ENCODE results near the gene GLIS1.

The GLIS1 gene

GRCh38 chr1:53588053-53588779 is 150.7 kb downstream of the GLIS1 start:
- FAIRE-seq: no peak

- no peak for FAIRE-seq
Measured at GRCh38 chr1:53587252-53587988, 151.5 kb downstream of the GLIS1 start.

- no peak for FAIRE-seq
Measured at GRCh38 chr1:53586765-53587164, 152.2 kb downstream of the GLIS1 start.

GRCh38 chr1:53585565-53585964 is 153.4 kb downstream of the GLIS1 start:
- no peak for FAIRE-seq

GRCh38 chr1:53585129-53585528 is 153.8 kb downstream of the GLIS1 start:
- FAIRE-seq: no peak

- no peak for FAIRE-seq
Measured at GRCh38 chr1:53584777-53585107, 154.2 kb downstream of the GLIS1 start.

- no peak for FAIRE-seq
Measured at GRCh38 chr1:53583868-53584776, 154.8 kb downstream of the GLIS1 start.

- FAIRE-seq: no peak
Measured at GRCh38 chr1:53583021-53583867, 155.7 kb downstream of the GLIS1 start.

- no peak for FAIRE-seq
Measured at GRCh38 chr1:53582211-53583020, 156.5 kb downstream of the GLIS1 start.

- FAIRE-seq: no peak
Measured at GRCh38 chr1:53581476-53581875, 157.5 kb downstream of the GLIS1 start.

- no peak for FAIRE-seq
Measured at GRCh38 chr1:53580739-53581475, 158.1 kb downstream of the GLIS1 start.

- FAIRE-seq: no peak
Measured at GRCh38 chr1:53580009-53580400, 159.0 kb downstream of the GLIS1 start.

GRCh38 chr1:53579221-53580008 is 159.5 kb downstream of the GLIS1 start:
- no peak for FAIRE-seq

- FAIRE-seq: no peak
Measured at GRCh38 chr1:53578358-53578757, 160.6 kb downstream of the GLIS1 start.

- no peak for FAIRE-seq
Measured at GRCh38 chr1:53577761-53578100, 161.2 kb downstream of the GLIS1 start.

- FAIRE-seq: no peak
Measured at GRCh38 chr1:53576866-53577760, 161.9 kb downstream of the GLIS1 start.

GRCh38 chr1:53576381-53576801 is 162.6 kb downstream of the GLIS1 start:
- no peak for FAIRE-seq

GRCh38 chr1:53575955-53576320 is 163.0 kb downstream of the GLIS1 start:
- FAIRE-seq: no peak
